HG02610 (cell line): ENCODE data around the gene ECHS1.
"Not testable (repeated sequence)": the region's sequence is repeated elsewhere in the genome, so short reads cannot be mapped to it uniquely, and the experiment has no call there.

ENCODE experiments used
- ATAC-seq: cut with Tn5 transposase; IDR thresholded peaks from one replicate; pipeline ENCODE4 v1.9.1; 2021; ENCODE audit warnings: mild to moderate bottlenecking, moderate library complexity; ENCODE audit not compliant: unreplicated experiment

ECHS1 gene

DNA sequence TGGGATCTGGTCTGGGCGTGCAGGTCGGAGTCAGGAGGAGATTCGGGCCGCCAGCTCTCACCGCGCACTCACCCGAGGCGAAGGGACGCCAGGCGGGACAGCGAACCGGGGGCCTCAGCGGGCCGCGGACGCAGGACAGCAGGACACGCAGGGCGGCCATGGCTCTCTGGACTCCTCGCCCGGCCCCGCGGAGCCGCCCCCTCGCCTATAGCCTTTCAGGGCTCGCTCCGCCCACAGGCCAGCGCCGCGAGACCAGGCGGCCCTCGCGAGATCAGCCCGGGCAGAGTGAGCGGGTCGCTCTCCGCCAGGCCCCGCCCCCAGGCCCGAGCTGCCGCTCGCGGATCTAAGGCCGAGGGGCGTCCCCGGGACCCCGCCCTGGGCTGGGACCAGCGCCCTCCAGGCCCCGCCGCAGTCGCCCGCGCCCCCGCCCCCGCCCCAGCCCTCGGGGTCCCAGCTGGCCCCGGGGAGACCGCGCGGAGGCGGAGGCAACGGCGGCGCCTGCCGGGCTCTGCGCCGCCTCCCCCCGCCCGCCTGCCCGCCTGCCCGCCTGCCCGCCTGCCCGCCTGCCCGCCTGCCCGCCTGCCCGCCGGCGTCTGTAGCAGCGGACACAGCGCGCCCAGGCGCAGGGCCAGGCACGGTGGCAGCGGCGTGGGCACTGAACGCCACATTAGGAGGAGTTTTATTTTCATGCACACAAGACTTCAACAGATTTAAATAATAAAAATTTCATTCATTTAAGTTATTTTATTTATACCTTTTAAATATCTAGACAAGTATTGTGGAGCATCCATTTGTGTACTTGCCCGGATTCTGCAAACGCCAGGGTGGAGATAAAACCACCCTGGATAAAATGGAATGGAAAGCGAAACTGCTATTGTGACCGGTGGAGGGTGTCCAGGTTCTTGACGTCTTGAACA, at the start of gene ECHS1:
TSS of gene ECHS1 (minus strand) at position 181 of the 917 bp plus-strand sequence. CDS start at position 160, 21 bp downstream.
- ATAC-seq: peak; percentile 93

DNA sequence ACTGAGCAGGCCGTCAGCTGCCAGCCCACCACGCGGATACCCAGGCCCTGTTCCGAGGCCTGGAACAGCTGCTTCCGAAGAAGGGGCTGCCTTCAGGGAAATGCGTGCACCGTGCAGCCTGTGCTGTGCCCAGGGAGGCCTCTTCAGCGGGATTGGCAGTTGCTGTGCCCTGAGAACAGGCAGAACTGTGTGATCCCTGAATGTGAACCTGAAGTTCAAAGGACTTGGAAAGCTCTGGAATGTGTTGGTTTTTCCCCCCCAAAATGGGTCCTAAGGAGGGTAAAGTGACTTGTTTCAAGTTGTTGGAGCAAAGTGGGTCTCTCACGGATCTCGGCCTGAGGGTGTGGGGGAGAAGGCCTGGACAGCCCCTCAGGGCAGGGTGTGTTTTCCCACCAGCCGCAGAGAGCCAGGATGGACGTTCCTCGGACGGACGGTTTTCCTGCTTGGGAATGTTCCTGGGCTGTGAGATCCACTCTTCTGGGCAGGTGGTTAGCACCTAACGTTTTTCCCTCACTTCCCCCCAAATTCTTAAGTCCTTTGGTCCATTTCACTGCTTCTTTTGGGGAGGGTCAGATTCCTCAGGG, 49.2 kb upstream of the ECHS1 start:
- ATAC-seq: no peak

- ATAC-seq: no peak
Observed at GRCh38 chr10:133421336-133422222, 48.4 kb upstream of the ECHS1 start.

DNA sequence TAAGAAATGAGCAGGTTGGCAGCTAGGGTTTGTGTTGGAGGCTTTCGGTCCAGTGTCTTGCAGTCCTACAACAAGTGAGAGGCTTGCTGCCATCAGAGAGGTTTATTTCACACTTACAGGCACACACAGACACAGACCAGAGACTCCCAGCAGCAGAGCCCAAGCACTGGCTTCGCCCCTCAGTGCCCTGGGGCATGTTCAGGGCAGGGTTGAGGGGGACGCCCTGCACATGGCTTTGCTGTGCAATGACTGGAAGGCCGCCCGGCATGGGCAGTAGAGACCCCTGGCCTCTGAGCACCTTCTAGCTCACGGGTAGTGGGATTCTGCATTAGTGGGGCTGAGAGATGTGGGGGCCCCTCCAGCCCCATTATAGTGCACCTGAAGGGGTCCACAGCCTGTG, 47.4 kb upstream of the ECHS1 start:
- ATAC-seq: no peak

- ATAC-seq: no peak
Observed at GRCh38 chr10:133420028-133420427, 46.9 kb upstream of the ECHS1 start.

GRCh38 chr10:133419211-133419950, 46.2 kb upstream of the ECHS1 start:
- no peak for ATAC-seq

- ATAC-seq: no peak
Observed at GRCh38 chr10:133418289-133418993, 45.3 kb upstream of the ECHS1 start.

DNA sequence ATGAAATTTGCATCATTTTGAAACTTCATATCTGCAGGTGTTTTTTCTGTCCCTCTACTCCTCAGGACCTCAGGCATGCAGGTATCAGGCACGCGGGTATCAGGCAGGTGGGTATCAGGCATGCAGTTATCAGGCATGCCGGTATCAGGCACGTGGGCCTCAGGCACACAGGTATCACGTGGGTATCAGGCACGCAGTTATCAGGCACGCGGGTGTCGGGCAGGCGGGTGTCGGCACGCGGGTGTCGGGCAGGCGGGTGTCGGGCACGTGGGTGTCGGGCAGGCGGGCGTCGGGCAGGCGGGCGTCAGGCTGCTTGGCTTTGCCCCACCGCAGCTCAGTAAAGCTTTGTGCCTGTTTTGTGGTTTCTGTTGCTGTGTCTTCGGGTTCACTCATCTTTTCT, 42.6 kb upstream of the ECHS1 start:
- no peak for ATAC-seq

- ATAC-seq: not testable (repeated sequence)
Observed at GRCh38 chr10:133414401-133414800, 41.2 kb upstream of the ECHS1 start.

DNA sequence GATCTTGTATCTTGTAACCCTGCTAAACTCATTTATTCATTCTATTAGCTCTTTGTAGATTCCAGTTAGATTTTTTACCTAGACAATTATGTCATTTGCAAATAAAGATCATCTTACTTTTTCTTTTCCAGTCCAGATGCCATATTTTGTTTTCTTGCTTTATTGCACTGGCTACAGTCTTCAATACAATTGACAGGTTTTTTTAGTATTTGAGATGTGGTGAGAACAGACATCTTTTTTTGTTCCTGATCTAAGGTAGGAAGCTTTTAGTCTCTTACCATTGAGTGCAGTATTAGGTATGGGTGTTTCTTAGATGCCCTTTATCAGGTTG, 39.2 kb upstream of the ECHS1 start:
- ATAC-seq: no peak

DNA sequence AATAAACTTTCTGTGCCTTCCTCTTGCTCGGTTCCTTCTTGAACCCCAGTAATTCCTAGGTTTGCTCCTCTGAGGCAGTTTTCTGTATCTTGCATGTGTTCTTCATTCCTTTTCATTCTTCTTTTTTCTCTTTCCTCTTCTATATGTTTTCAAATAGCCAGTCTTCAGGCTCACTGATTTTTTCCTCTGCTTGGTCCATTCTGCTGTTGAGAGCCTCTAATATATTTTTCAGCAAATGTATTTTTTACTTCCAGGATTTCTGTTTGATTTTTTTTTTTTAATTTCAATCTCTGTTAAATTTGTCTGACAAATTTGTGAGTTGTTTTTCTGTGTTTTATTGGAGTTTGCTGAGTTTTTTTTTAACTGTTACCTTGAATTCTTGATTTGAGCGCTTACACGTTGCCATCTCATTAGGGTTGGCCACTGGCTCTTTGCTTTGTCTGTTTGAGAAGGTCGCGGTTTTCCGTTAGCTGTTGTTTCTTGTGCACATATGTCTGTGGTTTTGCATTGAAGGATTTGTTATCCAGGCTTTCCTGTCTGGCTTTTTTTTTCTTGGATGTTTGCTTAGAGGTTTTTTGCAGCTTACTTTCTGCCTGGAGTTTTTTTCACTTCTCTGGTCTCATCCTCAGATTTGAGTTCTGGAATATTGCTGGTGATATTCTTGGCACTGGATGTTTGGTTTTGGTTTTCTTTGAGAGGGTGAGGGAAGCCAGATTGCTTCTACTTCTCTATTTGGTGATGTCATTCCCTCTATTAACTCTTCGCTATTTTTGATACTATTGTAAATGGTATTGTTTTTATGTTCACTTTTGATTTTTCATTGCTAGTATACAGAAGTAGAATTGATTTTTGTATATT, 38.6 kb upstream of the ECHS1 start:
- ATAC-seq: no peak

DNA sequence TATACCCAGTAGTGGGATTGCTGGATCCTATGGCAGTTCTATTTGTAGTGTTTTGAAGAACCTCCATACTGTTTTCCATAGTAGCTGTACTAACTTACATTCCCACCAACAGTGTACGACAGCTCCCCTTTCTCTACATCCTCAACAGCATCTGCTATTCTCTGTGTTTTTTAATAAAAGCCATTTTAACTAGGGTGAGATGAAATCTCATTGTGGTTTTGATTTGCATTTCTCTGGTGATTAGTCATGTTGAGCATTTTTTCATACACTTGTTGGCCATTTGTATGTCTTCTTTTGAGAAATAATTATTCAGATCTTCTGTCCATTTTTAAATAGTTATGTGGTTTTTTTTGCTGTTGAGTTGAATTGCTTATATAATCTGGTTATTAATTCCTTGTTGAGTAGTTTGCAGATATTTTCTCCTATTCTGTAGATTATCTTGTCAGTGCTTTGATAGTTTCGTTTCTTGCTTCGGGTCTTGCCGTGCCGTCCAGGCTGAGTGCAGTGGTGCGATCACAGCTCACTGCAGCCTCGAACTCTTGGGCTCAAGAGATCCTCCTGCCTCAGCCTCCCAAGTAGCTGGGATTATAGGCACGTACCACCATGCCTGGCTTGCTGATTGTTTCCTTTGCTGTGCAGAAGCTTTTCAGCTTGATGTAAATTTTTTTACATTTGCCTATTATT, 32.8 kb upstream of the ECHS1 start:
- ATAC-seq: no peak

DNA sequence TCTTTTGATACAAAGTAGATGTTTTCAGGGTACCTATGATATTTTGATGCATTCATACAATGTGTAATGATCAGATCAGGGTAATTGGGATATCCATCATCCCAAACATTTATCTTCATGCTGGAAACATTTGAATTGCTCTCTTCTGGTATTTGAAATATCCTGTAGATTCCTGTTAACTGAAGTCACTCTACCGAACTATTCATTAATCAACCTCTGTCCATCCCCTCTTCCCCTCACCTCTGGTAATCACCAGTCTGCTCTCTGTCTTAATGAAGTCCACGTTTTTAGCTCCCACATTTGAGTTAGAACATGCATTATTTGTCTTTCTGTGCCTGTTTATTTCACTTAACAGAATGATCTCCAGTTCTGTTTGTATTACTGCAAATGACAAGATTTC, 32.1 kb upstream of the ECHS1 start:
- no peak for ATAC-seq

- ATAC-seq: no peak
Observed at GRCh38 chr10:133403784-133404183, 30.6 kb upstream of the ECHS1 start.

- no peak for ATAC-seq
Observed at GRCh38 chr10:133403359-133403758, 30.2 kb upstream of the ECHS1 start.

DNA sequence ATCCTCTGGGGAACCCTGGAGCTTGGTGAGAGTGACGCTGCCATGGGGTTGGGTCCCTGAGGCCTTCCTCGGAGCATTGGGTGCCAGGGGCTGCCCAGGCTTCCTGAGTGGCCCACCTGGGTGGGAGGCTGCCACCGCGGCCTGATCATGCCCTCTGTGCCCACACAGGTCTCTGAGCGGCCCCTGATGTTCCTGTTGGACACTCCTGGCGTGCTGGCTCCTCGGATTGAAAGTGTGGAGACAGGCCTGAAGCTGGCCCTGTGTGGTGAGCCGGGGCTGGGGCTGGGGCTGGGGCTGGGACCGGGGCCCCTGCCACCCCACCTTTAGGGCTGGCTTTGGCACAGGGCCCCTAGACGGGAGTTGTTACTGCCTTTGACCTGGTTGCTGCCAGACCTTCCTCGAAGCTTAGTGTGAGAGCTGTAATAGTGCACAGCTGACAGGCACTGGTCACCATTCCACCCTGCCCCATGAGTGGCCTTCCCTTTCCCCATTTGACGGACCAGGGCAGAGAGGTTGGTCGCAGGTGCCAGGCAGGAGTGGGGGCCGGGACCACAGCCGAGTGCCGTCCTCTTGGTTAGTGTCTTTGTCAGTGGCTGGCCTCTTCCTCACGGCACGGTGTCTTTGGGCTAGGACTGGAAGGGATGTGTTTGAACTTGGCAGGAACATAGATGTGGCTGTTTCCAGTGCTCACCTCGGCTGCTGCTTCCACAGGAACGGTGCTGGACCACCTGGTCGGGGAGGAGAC, 29.0 kb upstream of the ECHS1 start:
- ATAC-seq: no peak

GRCh38 chr10:133401500-133401899, 28.3 kb upstream of the ECHS1 start:
- ATAC-seq: no peak
